ENCODE data around the gene ATP5PD.
"Not testable (repeated sequence)": the region's sequence is repeated elsewhere in the genome, so short reads cannot be mapped to it uniquely, and the experiment has no call there.

The ATP5PD gene

GRCh38 chr17:75048249-75048878 is 1.6 kb upstream of the ATP5PD start:
- DNase-seq: no peak

GRCh38 chr17:75047398-75048098 is 779 bp upstream of the ATP5PD start:
- DNase-seq: no peak

GRCh38 chr17:75045946-75046406 is 793 bp downstream of the ATP5PD start:
- DNase-seq: not testable (repeated sequence)

GRCh38 chr17:75044716-75045115 is 2.1 kb downstream of the ATP5PD start:
- DNase-seq: no peak

GRCh38 chr17:75043789-75044188 is 3.0 kb downstream of the ATP5PD start:
- not testable (repeated sequence) for DNase-seq

- DNase-seq: no peak
Observed at GRCh38 chr17:75041656-75042280, 5.0 kb downstream of the ATP5PD start.

- DNase-seq: no peak
Observed at GRCh38 chr17:75039238-75039637, 7.5 kb downstream of the ATP5PD start.

- DNase-seq: no peak
Observed at GRCh38 chr17:75036643-75037268, 10.0 kb downstream of the ATP5PD start.

GRCh38 chr17:75034236-75034908 is 12.4 kb downstream of the ATP5PD start:
- no peak for DNase-seq

- DNase-seq: no peak
Observed at GRCh38 chr17:75033346-75034235, 13.2 kb downstream of the ATP5PD start.

- no peak for DNase-seq
Observed at GRCh38 chr17:75032720-75033280, 14.0 kb downstream of the ATP5PD start.

- no peak for DNase-seq
Observed at GRCh38 chr17:75031972-75032719, 14.6 kb downstream of the ATP5PD start.

- DNase-seq: no peak
Observed at GRCh38 chr17:75030161-75030560, 16.6 kb downstream of the ATP5PD start.

GRCh38 chr17:75026650-75027049 is 20.1 kb downstream of the ATP5PD start:
- not testable (repeated sequence) for DNase-seq

- not testable (repeated sequence) for DNase-seq
Observed at GRCh38 chr17:75025398-75025734, 21.4 kb downstream of the ATP5PD start.

- no peak for DNase-seq
Observed at GRCh38 chr17:75024686-75025397, 21.9 kb downstream of the ATP5PD start.

GRCh38 chr17:75020331-75021110 is 26.2 kb downstream of the ATP5PD start:
- DNase-seq: no peak

- no peak for DNase-seq
Observed at GRCh38 chr17:75019710-75020109, 27.1 kb downstream of the ATP5PD start.

- no peak for DNase-seq
Observed at GRCh38 chr17:75019146-75019545, 27.6 kb downstream of the ATP5PD start.

All from SIG-M5 (cell line).